CD14-positive monocyte (primary cell): ENCODE data around the gene HERC5. TPM values are rescaled to one million over a fixed set of nuclear protein-coding genes. Genes with fewer than 3 reads are reported as not detected.

Experiments used
- DNase-seq, 3 donors: peaks; one replicate each; pipeline ENCODE4 v3.0.0-alpha.2; 2011 to 2022
- H2AFZ ChIP-seq: 2 replicates; pipeline ENCODE4 v1.6.0; 2012; ENCODE audit warnings: mild to moderate bottlenecking, low read depth, low read length, inconsistent platforms; ENCODE audit not compliant: insufficient read depth, poor library complexity, severe bottlenecking
- H3K27ac ChIP-seq, 2 donors: 1 replicate in 1 of 2; 2 replicates in 1 of 2; pipeline ENCODE4 v1.5.1; 2012 to 2013; ENCODE audit warnings: low read length in 2 of 2, control low read depth in 1 of 2, inconsistent platforms in 1 of 2, low read depth in 1 of 2, mild to moderate bottlenecking in 1 of 2
- H3K27me3 ChIP-seq, 2 donors: one replicate each; pipeline versions ENCODE4 v1.6.0 to v1.6.1; 2011 to 2013; ENCODE audit warnings: low read length in 2 of 2; ENCODE audit not compliant: control insufficient read depth in 2 of 2, insufficient read depth in 2 of 2
- H3K36me3 ChIP-seq, 2 donors: replicated peaks in 1 of 2; 1 replicate in 1 of 2; 2 replicates in 1 of 2; pipeline versions ENCODE4 v1.5.1 to v1.6.1; 2012 to 2013; ENCODE audit warnings: low read length in 2 of 2, control low read depth in 1 of 2, inconsistent platforms in 1 of 2, mild to moderate bottlenecking in 1 of 2; ENCODE audit not compliant: insufficient read depth in 2 of 2, control insufficient read depth in 1 of 2
- H3K4me1 ChIP-seq, 2 donors: 1 replicate in 1 of 2; 2 replicates in 1 of 2; pipeline versions ENCODE4 v1.5.1 to v1.6.1; 2012 to 2013; ENCODE audit warnings: low read length in 2 of 2, control low read depth in 1 of 2, inconsistent platforms in 1 of 2, mild to moderate bottlenecking in 1 of 2, moderate library complexity in 1 of 2; ENCODE audit not compliant: insufficient read depth in 2 of 2, control insufficient read depth in 1 of 2
- H3K4me2 ChIP-seq: replicated peaks from 2 replicates; pipeline ENCODE3; 2012; ENCODE audit warnings: low read length, moderate library complexity, mild to moderate bottlenecking; ENCODE audit not compliant: poor library complexity, severe bottlenecking; ENCODE audit errors: extremely low read depth
- H3K4me3 ChIP-seq, 3 experiments: fragments of 200-600 bp in 1 of 3; sonication (generic) in 1 of 3; replicated peaks in 1 of 3; 1 replicate in 2 of 3; 2 replicates in 1 of 3; pipeline ENCODE4 v1.5.1; 2011 to 2013; ENCODE audit warnings: low read length in 3 of 3, mild to moderate bottlenecking in 3 of 3, control low read depth in 2 of 3, low read depth in 2 of 3, inconsistent platforms in 1 of 3, moderate library complexity in 1 of 3
- H3K79me2 ChIP-seq: 2 replicates; pipeline ENCODE4 v1.6.0; 2012; ENCODE audit warnings: mild to moderate bottlenecking, control low read depth, inconsistent platforms, low read length, moderate library complexity; ENCODE audit not compliant: insufficient read depth
- H3K9ac ChIP-seq: 2 replicates; pipeline ENCODE4 v1.6.0; 2017; ENCODE audit warnings: low read length, mild to moderate bottlenecking; ENCODE audit not compliant: insufficient read depth, poor library complexity, severe bottlenecking
- H3K9me3 ChIP-seq, 2 donors: replicated peaks in 1 of 2; 1 replicate in 1 of 2; 2 replicates in 1 of 2; pipeline versions ENCODE4 v1.5.1 to v1.6.1; 2012 to 2013; ENCODE audit warnings: low read length in 2 of 2, control low read depth in 1 of 2; ENCODE audit not compliant: control insufficient read depth in 1 of 2, insufficient read depth in 1 of 2
- H4K20me1 ChIP-seq: 2 replicates; pipeline ENCODE4 v1.6.0; 2012; ENCODE audit warnings: mild to moderate bottlenecking, low read length, control low read depth, moderate library complexity; ENCODE audit not compliant: insufficient read depth
- H3K27ac Mint-ChIP-seq, 7 donors: one replicate each; pipeline ENCODE4 v1.8.0; 2020; ENCODE audit warnings: mild to moderate bottlenecking in 7 of 7, mixed read lengths in 7 of 7, moderate library complexity in 6 of 7, inconsistent platforms in 2 of 7
- H3K27me3 Mint-ChIP-seq, 3 donors: one replicate each; pipeline ENCODE4 v1.8.0; 2021 to 2022; ENCODE audit warnings: low read depth in 3 of 3, mild to moderate bottlenecking in 3 of 3, mixed read lengths in 3 of 3, moderate library complexity in 3 of 3, inconsistent platforms in 1 of 3
- H3K36me3 Mint-ChIP-seq, 2 donors: one replicate each; pipeline ENCODE4 v1.8.0; 2020; ENCODE audit warnings: mixed read lengths in 2 of 2, inconsistent platforms in 1 of 2, mild to moderate bottlenecking in 1 of 2
- H3K4me1 Mint-ChIP-seq: one replicate; pipeline ENCODE4 v1.8.0; 2020; ENCODE audit warnings: mild to moderate bottlenecking, mixed read lengths
- H3K4me3 Mint-ChIP-seq, 2 donors: one replicate each; pipeline ENCODE4 v1.8.0; 2020; ENCODE audit warnings: mild to moderate bottlenecking in 2 of 2, mixed read lengths in 2 of 2, moderate library complexity in 1 of 2
- H3K9me3 Mint-ChIP-seq, 7 donors: one replicate each; pipeline ENCODE4 v1.8.0; 2020 to 2022; ENCODE audit warnings: mixed read lengths in 7 of 7, mild to moderate bottlenecking in 6 of 7, moderate library complexity in 6 of 7, inconsistent platforms in 2 of 7
- CTCF ChIP-seq: fragments of 200-600 bp; IDR thresholded peaks from one replicate; pipeline ENCODE4 v1.8.0; 2022; ENCODE audit warnings: antibody characterized with exemption, mild to moderate bottlenecking
- WGBS: methylation state at CpG from one replicate; pipeline ENCODE4 v1.1.5; 2013; ENCODE audit warnings: missing lambda C conversion rate; ENCODE audit not compliant: insufficient coverage; 5-methylcytosine and 5-hydroxymethylcytosine counted together
- intact Hi-C, 2 donors: fragments of 100-400 bp; cut with micrococcal nuclease; formaldehyde crosslinking; loops; one replicate each; pipeline versions ENCODE4 v1.15.0 to v1.15.1; 2023
- polyA plus RNA-seq, 3 donors: library from polyadenylated mRNA; depleted of rRNA in 1 of 3; unstranded in 2 of 3; stranded (reverse) in 1 of 3; fragments of 300-500 nt in 2 of 3; fragments of >200 nt in 1 of 3; fragmentation: Illumina TruSeq in 2 of 3; gene quantifications; 1 replicate in 2 of 3; 2 replicates in 1 of 3; pipeline ENCODE4 v1.2.3, GENCODE V29; 2012 to 2021

HERC5 gene
- polyA plus RNA-seq, 3 donors, result 2.9 to 10.4 (median 8.1) TPM

GRCh38 chr4:88477229-88477860 is 20.4 kb downstream of the HERC5 start:
- H3K36me3 Mint-ChIP-seq, result peaks cover 37 to 62% of the 10 kb centered on the region in 2 donors
- WGBS, result 20% methylated on average over 1 of the region's 5 CpGs
- intact Hi-C loops, result no loop called here

GRCh38 chr4:88478247-88478646 is 21.3 kb downstream of the HERC5 start:
- Mint-ChIP-seq H3K27me3 (no peaks in the 10 kb centered on the region), H3K27ac (no peak overlapping the region), H3K4me3 (no peak overlapping the region), H3K9me3 (peaks cover 0 to 4% (median 0%) of the 10 kb centered on the region in 7 donors), H3K36me3 (peaks cover 32 to 52% of the 10 kb centered on the region in 2 donors), H3K4me1 (peaks cover 7% of the 10 kb centered on the region)
- H3K4me3 ChIP-seq, result no peak overlapping the region
- H3K9ac ChIP-seq, result no peak overlapping the region
- TF ChIP-seq CTCF, result no peak
- no peaks in the 10 kb centered on the region for H3K27me3 ChIP-seq
- no peaks in the 10 kb centered on the region for H3K9me3 ChIP-seq
- peaks cover 4 to 5% of the 10 kb centered on the region in 2 donors for H3K4me1 ChIP-seq
- H3K36me3 ChIP-seq, result peaks cover 21 to 53% of the 10 kb centered on the region in 2 donors
- no peak for DNase-seq
- intact Hi-C loops, result no loop called here
- no peak overlapping the region for H3K4me2 ChIP-seq
- no peaks in the 10 kb centered on the region for H4K20me1 ChIP-seq
- WGBS, result no CpG with 5 or more reads among the region's 2 CpGs
- H3K27ac ChIP-seq, result no peak overlapping the region
- H3K79me2 ChIP-seq, result no peaks in the 10 kb centered on the region
- H2AFZ ChIP-seq, result no peak overlapping the region

More at GRCh38 chr4:88477229-88477860, 20.4 kb downstream of the HERC5 start:
- Histone ChIP-seq H3K4me2 (no peak overlapping the region), H4K20me1 (no peaks in the 10 kb centered on the region), H3K4me1 (peaks cover 2 to 3% of the 10 kb centered on the region in 2 donors), H3K27ac (no peak overlapping the region), H3K79me2 (no peaks in the 10 kb centered on the region), H2AFZ (no peak overlapping the region), H3K4me3 (no peak overlapping the region), H3K27me3 (no peaks in the 10 kb centered on the region), H3K9ac (no peak overlapping the region), H3K9me3 (no peaks in the 10 kb centered on the region), H3K36me3 (peaks cover 25 to 62% of the 10 kb centered on the region in 2 donors)
- no peak overlapping the region for H3K27ac Mint-ChIP-seq
- no peak for TF ChIP-seq CTCF
- H3K4me1 Mint-ChIP-seq, result peaks cover 6% of the 10 kb centered on the region
- H3K27me3 Mint-ChIP-seq, result no peaks in the 10 kb centered on the region
- no peak for DNase-seq
- peaks cover 0 to 4% (median 0%) of the 10 kb centered on the region in 7 donors for H3K9me3 Mint-ChIP-seq
- H3K4me3 Mint-ChIP-seq, result no peak overlapping the region
